GM18520 (cell line): ENCODE results near the gene SLC35F4.
A peak's percentile ranks its signal among the peaks of the same experiment; 100 is the strongest.
"Not testable (repeated sequence)": the region's sequence is repeated elsewhere in the genome, so short reads cannot be mapped to it uniquely, and the experiment has no call there.

Source experiments
- ATAC-seq: cut with Tn5 transposase; IDR thresholded peaks from one replicate; pipeline ENCODE4 v1.9.1; 2021; ENCODE audit not compliant: unreplicated experiment

The SLC35F4 gene

DNA sequence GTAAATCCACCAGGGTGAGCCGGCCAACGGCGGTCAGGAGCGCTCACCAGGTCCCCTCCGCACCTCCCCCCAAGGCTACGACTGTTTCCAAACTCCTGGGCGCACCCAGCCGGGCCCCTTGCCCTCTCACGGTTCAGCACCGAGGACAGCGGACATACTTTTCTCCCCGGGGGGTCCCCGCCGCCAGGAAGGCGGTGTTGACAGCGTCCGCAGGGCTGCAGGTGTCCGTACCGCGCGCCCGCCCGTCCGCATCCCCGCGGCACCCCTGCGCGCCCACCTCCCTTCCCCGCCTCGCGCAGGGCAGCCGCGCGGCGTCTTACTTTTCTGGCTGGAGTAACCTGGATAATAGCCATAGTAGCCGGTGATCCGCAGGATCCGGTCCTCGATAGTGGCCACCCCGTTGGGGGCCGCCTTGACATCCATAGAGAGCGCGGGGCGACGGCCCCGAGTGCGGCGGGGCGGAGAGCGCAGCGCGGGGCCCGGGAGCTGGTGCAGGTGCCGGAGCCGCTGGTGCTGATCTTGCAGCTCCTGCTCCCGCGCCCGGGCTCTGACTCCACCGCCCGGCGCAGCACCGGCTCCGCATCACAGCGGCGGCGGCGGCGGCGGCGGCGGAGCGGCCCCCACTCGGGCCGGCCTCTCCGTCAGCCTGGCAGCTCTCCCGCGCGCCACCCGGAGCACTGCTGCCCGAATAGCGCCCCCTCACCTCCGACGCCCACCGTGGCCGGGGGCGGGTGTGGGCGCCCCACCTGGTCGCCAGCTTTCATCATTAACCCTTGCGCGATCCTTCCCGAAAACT is at the start of gene SLC35F4:
Gene SLC35F4, minus strand, starts transcription at position 690 of the 796 bp plus-strand sequence.
- no peak for ATAC-seq

DNA sequence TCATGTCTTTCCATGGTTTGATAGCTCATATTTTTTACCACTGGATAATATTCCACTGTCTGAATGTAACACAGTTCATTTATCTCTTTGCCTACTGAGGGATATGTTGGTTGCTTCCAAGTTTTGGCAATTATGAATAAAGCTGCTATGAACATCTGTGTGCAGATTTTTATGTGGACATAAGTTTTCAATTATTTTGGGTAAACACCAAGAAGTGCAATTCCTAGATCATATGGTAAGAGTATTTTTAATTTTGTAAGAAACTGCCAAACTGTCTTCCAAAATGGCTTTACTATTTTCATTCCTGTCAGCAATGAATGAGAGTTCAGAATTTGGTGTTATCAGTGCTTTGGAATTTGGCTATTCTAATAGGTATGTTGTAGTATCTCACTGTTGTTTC is 43.7 kb upstream of the SLC35F4 start:
- ATAC-seq, result no peak

DNA sequence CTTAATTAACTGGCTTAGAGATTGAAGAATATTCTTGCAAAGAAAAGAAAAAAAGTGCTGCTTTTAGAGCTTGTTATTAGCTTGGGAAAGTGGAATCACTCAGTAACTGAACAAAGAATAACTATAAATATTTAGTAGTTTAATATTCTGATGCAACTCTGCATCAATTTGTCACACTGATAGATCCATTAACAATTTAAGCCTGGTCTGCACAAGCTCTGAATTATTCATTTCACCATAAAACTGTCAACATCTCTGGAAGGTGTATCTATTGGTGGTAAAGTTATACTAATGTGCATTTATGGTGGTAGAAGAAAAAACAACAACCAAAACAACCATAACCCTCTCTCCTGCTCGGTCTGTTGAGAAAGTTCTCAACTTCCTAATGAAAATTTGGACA is 38.1 kb upstream of the SLC35F4 start:
- no peak for ATAC-seq

DNA sequence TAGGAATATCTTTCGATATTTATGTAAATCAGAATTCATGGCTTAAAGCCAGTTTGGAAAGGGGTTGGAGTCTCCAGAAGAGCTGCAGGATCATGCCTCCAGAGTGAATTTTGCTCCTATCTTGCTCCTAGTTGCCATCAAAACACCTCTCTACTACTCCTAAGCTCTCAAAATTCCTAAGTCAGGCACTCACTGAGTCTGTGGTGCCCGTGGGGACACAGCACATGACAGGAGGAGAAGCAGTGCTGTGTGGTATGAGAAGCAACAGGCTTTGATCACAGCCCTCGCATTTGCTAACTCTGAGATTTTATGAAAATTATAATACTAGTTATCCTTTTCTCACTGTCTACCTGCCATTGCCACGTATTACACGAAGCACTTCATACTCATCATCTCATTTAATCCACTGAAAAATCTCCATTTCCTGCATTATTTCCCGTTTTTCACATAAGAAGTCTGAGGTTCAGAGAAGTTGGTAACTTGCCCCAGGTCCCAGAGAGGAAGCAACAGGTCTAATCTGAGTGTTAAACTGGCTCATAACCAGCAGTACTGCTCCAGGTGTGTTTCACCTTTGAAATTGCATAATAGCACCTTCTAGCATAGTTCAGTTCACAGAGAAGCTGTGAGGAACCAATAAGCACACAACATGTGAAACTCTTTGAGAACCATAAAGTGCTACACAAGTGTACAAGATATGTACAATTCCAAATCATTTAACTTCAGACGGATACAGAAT is 33.1 kb upstream of the SLC35F4 start:
- ATAC-seq, result no peak

DNA sequence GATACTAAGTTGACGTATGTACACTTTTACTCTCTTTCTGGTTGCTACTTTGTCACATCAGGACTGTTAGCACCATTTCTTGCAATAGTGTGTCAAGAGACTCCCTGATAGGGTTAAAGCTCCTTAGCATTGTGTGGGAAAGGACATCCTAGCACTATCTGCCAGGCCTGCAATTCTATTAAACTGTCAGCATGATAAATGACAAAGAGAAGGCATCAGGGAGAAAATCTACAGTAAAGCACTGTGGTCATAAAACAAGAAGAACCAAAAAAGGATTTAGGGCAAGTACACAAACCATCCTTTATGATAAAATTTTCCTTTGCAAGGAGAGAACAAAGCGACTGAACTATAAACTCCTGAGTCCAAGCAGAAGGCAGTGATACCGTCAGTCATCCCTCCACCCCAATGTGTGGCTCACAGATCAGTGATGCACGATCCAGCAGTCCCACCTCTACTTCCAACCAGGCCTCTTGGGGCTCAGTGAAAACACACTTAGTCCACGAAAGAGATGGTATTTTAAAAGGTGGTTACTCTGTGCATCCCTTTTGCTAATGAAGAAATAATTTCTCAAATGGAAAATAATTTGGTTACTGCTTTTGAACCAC is 31.4 kb upstream of the SLC35F4 start:
- ATAC-seq, result no peak

DNA sequence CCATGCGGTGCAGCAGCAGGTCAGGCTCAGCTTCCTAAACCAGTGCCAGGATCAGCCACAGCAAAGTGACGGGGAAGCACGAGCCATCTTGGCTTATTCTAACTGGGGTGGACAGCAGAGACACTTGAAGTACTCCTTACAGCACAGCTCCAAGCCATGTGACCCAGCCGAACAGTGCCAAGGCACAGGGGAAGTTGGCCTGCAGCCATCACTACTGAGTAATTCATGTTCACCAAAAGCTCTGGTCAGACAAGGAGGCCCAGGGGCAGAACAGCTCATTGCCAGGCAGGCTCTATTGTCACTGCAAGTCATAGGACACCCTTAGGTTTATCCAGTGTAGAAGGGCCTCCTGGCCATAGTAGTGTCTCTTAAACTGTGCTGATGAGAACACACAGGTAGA is 23.4 kb upstream of the SLC35F4 start:
- ATAC-seq, result no peak

DNA sequence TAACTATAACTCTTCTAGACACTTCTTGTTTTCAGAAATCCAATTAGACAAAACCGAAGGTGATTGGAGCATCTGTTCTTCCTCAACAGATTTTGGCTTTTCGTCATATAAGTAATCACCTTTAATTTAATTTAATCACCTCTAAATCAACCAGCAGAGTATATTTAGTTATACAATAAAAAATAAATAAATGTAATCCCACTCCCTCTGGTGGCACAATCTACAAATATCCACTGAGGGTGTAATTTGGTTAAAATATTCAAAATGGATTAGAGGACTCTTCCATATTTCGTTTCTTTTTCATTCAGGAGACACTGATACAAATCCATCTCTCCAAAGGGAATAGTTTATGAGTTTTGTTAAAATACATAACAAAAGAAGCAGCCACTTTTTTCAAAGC is 18.3 kb upstream of the SLC35F4 start:
- no peak for ATAC-seq

DNA sequence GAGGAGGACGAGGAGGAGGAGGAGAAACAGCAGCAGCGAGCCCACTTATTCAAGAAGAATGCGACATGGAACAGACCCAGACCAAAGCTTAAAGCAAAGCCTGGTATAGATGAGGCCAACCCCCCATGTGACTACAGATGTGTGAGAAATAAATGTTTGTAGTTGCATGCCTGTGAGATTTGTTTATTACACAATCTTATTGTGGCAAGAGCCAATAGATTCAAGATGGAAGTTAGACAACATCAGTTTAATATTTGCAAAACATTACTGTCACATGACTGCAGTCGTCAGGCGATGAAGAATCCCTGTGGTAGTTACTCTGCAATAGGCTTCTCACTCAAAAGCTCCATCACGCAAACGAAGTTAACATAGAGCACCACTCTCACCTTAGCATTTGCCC is 17.2 kb upstream of the SLC35F4 start:
- ATAC-seq, result no peak

DNA sequence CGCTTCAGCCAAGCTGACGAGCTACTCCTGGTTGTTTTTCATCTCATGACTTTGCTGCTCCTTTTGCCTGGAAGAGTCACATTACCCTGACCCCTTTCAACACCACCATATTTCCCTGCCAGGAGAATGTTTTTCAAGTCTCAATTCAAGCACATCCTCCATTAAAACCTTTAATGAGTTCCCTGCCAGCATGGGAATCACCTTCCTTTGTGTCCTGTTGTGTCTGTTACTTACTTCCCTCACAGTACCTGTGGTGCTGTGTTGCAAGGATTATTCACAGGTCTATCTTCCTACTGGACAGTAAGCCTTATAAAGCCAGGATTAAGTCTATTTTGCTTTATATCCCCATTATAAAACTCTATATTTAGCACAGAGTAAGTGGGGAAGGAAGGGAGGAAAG is 13.6 kb upstream of the SLC35F4 start:
- no peak for ATAC-seq

DNA sequence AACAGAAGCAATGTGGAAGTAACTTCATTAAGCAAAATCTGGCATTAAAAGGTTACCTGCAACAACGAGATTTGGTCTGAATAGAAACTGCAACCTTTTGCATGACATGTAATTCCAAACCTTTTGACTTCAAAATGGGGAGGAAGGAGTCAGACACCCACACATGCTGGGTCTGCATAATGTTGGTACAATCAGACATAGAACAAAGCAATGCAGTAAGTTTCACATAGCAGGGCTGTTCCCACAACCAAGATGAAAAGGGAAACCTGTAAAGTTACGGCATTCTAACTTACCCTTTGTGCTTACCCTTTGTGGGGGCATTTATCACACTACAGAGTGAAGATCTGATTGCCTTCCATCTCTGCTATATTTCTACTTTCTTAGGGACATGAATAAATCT is 10.1 kb upstream of the SLC35F4 start:
- ATAC-seq, result no peak

DNA sequence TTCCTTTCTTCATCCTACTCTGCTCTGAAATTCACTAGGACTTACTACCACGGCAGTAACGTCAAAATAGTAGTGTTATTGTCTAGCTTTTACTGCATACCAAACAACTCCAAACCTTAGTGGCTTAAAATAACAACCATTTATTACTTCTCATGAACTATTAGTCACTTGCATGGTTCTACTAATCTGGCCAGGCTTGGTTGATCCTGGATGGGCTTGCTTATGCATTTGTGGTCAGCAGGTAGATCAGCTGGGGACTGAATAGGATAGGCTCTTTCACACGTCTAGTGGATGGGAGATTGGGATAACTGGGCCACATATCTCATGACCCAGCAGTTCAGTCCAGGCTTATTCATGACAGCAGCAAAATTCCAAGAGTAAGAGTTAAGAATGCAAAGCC is 9.4 kb upstream of the SLC35F4 start:
- ATAC-seq, result no peak

DNA sequence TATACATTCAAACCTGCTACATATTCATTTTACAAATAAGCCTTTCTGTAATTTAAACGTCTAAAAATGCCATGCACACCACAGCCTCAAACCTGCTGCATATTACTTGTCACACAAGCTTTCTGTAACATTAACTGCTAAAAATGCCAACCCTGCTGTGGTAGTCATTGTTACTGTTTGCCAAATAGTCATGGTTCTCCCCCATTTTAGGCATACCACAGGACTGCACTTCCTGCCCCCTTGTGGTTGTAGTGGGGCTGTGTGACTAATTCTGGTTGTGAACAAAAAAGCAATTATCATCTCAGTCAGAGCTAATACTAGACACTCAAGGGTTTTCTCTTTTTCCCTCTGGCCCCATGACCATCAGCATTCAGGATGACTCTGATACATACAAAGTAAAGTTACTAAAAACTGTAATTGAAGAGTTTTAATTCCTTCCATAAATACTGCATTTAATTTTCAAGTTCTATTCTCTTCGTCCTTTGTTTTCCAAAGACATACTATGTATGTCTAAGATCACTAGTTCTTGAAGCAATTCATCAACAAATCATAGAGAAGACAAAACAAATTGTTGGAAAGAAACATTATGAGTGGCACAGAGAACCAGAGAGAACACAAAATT is 5.7 kb upstream of the SLC35F4 start:
- ATAC-seq, result peak; percentile 62

DNA sequence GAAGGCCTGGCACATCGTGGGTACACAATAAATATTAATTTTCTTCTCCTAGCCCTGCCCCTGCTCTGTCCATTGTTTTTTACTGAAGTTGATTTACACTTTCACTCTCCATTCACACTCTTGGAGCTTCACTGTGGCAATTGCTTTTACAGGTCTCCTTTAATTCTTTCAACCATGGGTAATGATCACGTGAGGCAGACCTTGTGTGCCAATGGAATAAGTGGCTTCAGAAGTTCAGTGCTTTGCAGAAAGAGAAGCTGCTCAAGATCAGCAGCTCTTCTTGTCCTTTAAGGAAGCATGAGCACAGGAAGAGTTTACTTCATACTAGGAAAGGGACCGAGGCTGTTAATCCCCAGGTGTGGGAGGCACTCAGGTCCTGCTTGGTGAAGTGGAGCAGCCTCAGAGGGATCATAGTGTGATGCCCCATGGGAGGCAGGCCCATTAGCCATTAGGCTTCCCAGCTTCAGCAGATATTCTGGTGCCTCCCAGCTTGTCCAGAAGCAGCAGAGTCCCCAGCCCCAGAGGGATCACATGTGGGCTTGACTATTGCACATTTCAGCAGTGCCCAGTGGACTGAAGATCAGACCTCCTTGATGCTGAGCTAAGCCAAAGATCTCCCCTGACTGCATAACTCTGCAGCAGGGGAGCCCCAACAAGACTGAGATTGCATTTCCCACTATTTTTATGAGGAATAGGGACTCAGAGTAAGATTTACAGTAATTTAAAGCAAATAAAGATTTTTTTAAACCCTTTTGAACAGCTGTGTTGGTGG is 5.0 kb upstream of the SLC35F4 start:
- no peak for ATAC-seq

DNA sequence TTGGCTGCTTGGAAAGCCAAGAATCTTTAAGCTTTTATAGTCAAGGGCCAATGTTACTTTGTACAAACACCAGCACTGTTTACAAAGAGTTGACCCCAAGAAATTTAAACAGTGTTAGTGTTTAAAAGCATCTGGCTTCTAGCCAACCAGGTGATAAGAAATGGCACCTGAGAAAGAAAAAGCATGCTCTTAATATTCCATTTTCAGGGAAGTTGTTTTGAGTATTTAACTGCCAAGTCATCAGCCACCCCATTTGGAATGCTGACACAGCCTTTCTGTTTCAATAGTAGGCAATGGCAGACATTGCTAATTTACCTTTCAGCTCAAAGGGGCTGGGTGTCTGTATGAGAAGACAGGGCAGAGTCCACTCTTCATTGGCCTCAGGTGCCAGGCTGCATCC is 3.7 kb upstream of the SLC35F4 start:
- ATAC-seq, result no peak

DNA sequence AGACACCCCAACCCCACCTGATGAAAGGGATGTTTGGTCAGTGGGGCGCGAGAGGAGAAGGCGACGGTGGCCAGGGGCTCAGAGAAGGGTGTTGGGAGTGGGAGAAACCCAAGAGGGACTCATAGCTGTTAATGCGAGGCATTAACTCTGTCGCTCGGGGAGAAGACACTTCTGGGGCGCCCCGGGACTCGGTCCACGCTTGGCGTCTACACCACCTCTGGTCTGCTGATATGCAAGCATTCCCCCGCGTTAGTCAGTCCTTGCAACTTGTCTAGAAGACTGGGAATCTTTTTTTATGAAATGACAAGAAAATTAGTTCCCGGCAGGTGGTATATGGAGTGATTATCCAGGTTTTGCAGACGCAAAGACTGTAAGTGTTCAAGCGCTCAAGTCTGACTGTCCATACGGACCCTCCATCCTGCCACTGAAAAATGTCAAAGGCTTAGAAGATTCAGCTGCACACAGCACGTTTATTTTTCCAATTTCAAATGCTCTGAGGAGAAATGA is 360 bp upstream of the SLC35F4 start:
- no peak for ATAC-seq

DNA sequence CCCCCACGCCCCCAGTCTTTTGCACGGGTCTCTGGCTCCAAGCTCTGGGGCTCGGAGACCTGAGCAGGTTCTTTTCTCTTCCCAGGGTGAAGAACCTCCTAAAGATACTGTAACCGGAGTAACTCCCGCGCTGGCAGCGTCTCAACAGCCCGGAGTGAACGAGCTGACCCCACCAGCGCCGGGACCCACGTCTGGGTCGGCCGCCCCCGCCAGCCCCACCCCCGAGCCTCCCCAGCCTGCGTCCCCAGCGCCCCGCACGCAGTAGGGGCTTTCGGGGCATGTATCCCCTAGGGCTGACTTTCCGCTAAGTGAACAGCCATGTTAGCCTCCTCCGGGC is 858 bp downstream of the SLC35F4 start:
- ATAC-seq, result no peak

DNA sequence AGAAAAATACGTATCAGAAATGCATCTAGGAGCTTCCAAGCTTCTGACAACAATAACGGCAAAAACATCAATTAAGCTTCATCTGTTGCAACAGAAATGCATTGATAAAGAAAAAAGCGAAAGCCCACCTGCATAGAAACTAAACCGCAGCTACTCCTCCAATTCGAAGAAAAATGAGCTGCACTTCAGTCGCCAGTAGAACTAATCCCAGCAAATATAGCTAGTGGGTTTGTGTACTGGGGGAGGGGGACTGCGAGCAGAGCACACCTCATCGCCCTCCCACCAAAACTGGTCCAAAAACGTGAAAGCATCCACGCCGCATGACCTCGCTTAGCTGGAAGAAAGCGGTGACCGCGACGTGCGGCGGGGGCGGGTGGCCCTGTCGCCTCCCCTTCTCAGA is 1.2 kb downstream of the SLC35F4 start:
- no peak for ATAC-seq

DNA sequence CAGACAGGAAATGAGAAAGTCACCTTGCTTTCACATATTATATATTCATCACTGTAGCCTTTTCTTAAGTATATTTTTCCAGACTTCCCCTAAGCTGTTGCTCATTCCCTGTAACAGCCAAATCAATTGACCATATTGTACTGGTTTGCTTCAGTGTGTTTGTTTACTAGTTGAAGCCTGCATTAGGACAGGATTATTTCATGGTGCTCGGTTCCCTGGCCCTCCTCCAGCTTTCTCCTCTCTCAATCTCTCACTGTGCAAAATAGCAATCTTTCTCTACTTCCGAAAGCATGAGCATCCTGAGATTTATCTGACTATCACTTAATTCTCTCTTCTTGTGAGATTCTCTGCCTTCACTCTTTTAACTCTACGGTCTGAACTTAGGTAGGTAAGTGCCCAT is 2.4 kb downstream of the SLC35F4 start:
- ATAC-seq, result no peak

DNA sequence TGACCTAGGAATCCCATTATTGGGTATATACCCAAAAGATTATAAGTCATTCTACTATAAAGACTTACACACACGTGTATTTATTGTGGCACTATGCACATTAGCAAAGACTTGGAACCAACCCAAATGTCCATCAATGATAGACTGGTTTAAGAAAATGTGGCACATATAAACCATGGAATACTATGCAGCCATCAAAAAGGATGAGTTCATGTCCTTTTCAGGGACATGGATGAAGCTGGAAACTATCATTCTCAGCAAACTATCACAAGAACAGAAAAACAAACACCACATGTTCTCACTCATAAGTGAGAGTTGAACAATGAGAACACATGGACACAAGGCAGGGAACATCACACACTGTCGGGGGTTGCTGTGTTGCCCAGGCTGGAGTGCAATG is 10.2 kb downstream of the SLC35F4 start:
- ATAC-seq, result not testable (repeated sequence)

DNA sequence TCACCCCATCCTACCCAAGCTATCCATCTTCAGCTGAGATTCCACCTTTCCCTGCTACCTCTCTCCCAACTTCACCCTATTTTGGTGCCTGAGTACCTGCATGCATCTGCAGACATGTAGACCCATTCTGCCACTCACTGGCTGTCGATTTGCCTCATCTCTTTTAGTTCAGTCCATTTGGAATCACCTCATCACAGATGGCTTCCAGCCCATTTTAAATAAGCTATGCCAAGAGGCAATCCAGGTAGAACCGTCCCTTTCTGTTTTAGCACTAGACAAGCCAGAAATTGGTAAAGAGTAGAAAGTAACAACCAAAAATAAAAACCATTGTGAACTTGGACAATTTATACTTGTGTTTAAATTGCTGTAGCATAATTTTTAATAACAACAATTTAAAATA is 11.3 kb downstream of the SLC35F4 start:
- no peak for ATAC-seq

DNA sequence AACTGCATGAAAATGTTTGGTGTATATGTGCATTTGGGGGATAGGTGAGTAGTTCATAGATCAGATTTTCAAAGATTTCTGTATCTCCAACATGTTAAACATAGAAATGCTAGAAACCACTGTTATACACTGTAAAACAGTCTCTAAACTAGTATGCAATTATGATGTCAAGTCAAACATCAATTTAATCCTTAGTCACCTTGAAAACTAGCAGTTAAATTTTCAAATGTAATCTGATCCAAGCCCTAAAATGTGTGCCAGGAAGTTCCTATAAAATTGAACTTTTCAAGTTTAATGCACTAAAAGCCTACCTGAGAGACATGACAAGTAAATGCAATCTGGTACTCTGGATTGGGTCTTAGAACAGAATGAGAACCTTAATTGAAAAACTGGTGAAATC is 14.5 kb downstream of the SLC35F4 start:
- no peak for ATAC-seq
